Activated T-cell treated with anti-CD3 and anti-CD28 coated beads, Interleukin-2, amount 50 U/mL, for 24 hours (primary cell): ENCODE measurements around the gene TAS2R10.
"Not testable (repeated sequence)": the region's sequence is repeated elsewhere in the genome, so short reads cannot be mapped to it uniquely, and the experiment has no call there.

ENCODE experiments used
- DNase-seq: peaks from one replicate; pipeline ENCODE4 v3.0.0-alpha.2; 2020
- H3K27ac Mint-ChIP-seq: 2 replicates; pipeline ENCODE4 v1.8.0; 2020; ENCODE audit warnings: mild to moderate bottlenecking, mixed read lengths
- H3K27me3 Mint-ChIP-seq: 2 replicates; pipeline ENCODE4 v1.8.0; 2020; ENCODE audit warnings: mixed read lengths
- H3K36me3 Mint-ChIP-seq: 2 replicates; pipeline ENCODE4 v1.8.0; 2020; ENCODE audit warnings: low read depth, mixed read lengths
- H3K4me1 Mint-ChIP-seq: 2 replicates; pipeline ENCODE4 v1.8.0; 2020; ENCODE audit warnings: low read depth, mixed read lengths
- H3K4me3 Mint-ChIP-seq: 2 replicates; pipeline ENCODE4 v1.8.0; 2020; ENCODE audit warnings: mild to moderate bottlenecking, moderate library complexity, mixed read lengths
- H3K9me3 Mint-ChIP-seq: 2 replicates; pipeline ENCODE4 v1.8.0; 2020; ENCODE audit warnings: mixed read lengths

Gene TAS2R10

DNA sequence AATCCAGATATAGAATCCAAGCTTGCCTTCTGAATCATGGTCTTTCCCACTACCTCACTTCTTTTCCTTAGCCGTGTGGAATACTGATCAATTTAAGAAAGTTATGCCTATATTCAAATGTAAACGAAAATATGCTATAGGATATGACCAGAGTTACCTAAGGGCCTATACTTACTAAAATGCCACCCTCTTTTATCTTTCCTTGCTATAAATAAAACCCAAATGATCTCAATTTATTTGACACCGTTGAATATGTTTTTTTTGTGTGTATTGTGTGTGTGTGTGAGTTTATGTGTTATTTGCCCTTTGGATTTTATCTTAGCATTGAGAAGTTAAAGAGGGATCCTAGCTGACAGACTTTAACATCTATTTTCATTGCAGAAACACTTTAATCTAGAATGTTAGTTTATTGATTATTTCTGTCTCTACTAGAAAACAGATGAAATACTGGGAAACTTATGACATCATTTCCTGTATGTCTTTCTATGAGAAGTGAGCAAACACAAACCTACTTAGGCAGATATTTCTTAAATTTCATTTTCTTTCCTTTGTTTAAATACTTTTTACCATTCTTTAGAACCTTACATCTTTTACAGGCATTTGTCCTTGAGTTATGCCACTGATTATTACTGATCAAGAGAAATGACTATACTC, 14.1 kb downstream of the TAS2R10 start:
- H3K4me1 Mint-ChIP-seq = no peaks in the 10 kb centered on the region
- H3K27ac Mint-ChIP-seq = no peak overlapping the region
- H3K9me3 Mint-ChIP-seq = no peaks in the 10 kb centered on the region
- no peak overlapping the region for H3K4me3 Mint-ChIP-seq
- DNase-seq = no peak
- no peaks in the 10 kb centered on the region for H3K36me3 Mint-ChIP-seq
- H3K27me3 Mint-ChIP-seq = peaks cover 25% of the 10 kb centered on the region

DNA sequence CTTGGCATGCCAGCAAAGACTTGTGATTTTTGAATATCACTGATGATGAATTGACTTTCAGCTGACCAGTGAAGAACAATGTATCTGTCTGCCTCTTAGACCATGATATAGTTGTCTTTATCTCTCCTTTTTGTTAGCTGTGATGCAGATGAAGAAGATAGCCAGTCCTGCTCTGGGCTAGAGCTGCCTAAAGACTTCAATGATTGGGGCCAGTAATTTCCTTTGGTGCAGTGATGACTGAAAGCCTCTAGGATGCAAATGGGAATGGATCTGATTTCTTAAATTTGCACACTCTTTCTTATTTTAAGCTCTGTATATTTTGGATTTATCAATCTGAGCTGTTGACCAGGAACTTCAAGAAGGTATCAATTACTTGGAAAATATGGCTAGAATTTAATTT, 16.1 kb downstream of the TAS2R10 start, which contains the start of gene TAS2R9:
TAS2R9 (minus strand) TSS at position 101 of the 400 bp plus-strand sequence; CDS start at position 8, 93 bp downstream.
- no peak for DNase-seq
- Mint-ChIP-seq H3K36me3 (no peaks in the 10 kb centered on the region), H3K27me3 (peaks cover 38% of the 10 kb centered on the region), H3K4me3 (no peak within 1 kb of the TSS), H3K4me1 (no peaks in the 10 kb centered on the region), H3K9me3 (no peaks in the 10 kb centered on the region), H3K27ac (no peak within 1 kb of the TSS)

DNA sequence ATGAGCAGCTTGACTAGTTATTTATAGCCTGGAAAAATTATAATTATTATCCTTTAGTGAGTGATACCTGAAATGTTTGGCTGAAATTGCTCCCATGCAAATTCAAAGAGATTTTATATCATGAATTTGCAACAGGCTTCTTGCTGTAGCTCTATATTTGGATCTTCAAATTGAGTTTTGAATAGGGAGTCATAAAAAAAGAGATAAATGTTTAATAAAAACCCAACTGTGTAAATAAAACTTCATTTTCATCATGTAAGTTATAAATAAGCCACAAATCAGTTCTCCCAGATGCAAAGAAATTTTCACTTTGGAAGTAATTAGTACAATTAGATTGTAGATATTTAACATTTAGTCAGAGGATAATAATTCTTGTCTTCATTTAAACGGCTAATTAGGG, 19.0 kb downstream of the TAS2R10 start, which contains the start of gene TAS2R8:
TAS2R8 (minus strand) TSS at position 101 of the 400 bp plus-strand sequence. CDS start 306 bp downstream, outside the sequence.
- Mint-ChIP-seq H3K36me3 (no peaks in the 10 kb centered on the region), H3K9me3 (no peaks in the 10 kb centered on the region), H3K27ac (no peak within 1 kb of the TSS), H3K27me3 (peaks cover 43% of the 10 kb centered on the region), H3K4me1 (no peaks in the 10 kb centered on the region), H3K4me3 (no peak within 1 kb of the TSS)
- no peak for DNase-seq

DNA sequence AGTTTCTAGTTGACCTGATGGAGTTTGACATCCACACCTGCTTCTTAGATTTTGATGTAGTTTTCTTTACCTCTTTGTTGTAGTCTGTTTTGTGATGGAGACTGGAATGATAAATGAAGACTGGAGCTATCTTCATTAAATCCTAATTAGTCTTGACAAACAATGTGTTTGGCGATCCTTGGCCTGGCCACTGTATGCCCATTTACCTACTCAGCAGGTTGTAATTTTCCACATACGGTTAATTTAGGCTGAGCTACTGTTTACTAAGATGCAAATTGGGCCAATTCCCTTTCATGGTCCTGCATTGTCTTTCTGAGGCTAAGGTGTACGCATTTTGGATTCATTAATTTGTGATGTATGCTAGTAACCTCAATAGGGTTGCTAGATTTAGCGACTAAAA, 23.6 kb downstream of the TAS2R10 start, which contains the start of gene TAS2R7:
TAS2R7 (minus strand) TSS at position 41 of the 400 bp plus-strand sequence. CDS start 57 bp downstream, outside the sequence.
- H3K27ac Mint-ChIP-seq = no peak within 1 kb of the TSS
- peaks cover 35% of the 10 kb centered on the region for H3K27me3 Mint-ChIP-seq
- DNase-seq = no peak
- no peaks in the 10 kb centered on the region for H3K4me1 Mint-ChIP-seq
- H3K4me3 Mint-ChIP-seq = no peak within 1 kb of the TSS
- no peaks in the 10 kb centered on the region for H3K36me3 Mint-ChIP-seq
- H3K9me3 Mint-ChIP-seq = no peaks in the 10 kb centered on the region

DNA sequence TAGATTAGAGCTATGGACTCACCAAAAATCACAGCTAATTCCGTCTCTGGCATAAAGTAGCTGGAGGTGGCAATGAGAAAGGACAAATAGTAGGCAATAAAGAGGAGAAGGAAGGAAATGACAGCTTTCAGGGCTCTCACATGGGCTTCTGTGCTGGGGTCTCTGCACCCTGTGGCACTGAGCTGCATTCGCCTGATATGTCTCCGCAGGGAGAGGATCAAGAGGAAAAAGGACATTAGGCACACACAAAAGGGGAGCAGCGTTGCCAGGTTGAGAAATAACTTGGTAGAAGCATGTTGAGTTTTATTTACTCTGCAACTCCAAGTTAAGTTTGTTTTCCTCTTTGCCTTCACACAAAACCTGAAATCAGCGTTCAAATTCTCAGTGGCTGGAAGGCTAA, 24.4 kb downstream of the TAS2R10 start:
- H3K9me3 Mint-ChIP-seq = no peaks in the 10 kb centered on the region
- no peak overlapping the region for H3K27ac Mint-ChIP-seq
- no peak overlapping the region for H3K4me3 Mint-ChIP-seq
- peaks cover 35% of the 10 kb centered on the region for H3K27me3 Mint-ChIP-seq
- DNase-seq = no peak
- H3K36me3 Mint-ChIP-seq = no peaks in the 10 kb centered on the region
- H3K4me1 Mint-ChIP-seq = no peaks in the 10 kb centered on the region

DNA sequence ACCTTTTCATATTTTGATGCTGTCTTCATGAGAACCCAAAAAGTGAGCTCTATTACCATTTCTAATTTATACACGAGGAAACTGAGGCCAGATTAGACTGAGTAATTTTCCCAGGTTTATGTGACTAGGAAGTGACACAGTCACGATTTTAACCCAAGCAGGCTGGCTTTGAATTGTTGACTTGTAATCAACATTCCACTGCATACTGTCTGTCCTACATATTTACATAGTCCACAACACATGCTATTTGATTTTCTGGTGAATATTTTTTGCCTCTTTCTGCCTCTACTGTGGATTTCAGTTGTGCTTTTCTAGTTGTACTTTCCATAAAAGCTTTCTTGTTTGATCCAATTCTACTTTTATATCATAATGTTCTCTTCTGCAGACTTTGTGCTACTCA, 31.9 kb downstream of the TAS2R10 start:
- no peak overlapping the region for H3K27ac Mint-ChIP-seq
- no peaks in the 10 kb centered on the region for H3K4me1 Mint-ChIP-seq
- H3K27me3 Mint-ChIP-seq = peaks cover 15% of the 10 kb centered on the region
- H3K36me3 Mint-ChIP-seq = no peaks in the 10 kb centered on the region
- no peak for DNase-seq
- H3K9me3 Mint-ChIP-seq = no peaks in the 10 kb centered on the region
- no peak overlapping the region for H3K4me3 Mint-ChIP-seq

DNA sequence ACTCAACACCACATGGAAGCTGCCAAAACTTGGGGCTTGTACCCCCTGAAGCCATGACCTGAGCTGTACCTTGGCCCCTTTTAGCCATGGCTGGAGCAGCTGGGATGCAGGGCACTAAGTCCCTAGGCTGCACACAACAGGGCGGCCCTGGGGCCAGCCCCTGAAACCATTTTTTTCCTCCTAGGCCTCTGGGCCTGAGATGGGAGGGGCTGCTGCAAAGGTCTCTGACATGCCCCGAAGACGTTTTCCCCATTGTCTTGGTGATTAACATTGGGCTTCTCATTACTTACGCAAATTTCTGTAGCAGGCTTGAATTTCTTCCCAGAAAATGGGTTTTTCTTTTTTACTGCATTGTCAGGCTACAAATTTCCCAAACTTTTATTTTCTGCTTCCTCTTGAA, 34.4 kb downstream of the TAS2R10 start:
- H3K27me3 Mint-ChIP-seq = peaks cover 12% of the 10 kb centered on the region
- not testable (repeated sequence) for H3K36me3 Mint-ChIP-seq, H3K4me1 Mint-ChIP-seq, H3K27ac Mint-ChIP-seq, H3K4me3 Mint-ChIP-seq, DNase-seq, H3K9me3 Mint-ChIP-seq

DNA sequence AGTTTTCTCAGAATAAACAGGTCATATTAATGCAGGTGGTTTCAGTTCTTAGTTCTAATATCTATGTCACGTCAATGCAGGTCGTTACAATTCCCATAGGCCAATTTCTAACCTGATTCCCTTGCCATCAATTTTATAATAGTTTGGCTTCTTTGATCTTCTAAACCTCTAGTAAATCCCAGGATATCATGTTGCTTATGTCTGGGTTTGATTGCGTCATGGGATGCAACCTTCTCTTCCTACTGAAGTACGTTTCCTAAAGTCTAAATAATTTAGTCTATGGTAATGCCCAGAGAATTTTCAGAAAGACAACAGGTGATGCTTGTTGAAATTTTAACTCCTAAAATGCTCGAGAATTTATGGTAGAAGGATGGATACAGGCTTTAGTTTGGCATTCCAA, 42.9 kb downstream of the TAS2R10 start:
- H3K4me1 Mint-ChIP-seq = no peaks in the 10 kb centered on the region
- no peaks in the 10 kb centered on the region for H3K9me3 Mint-ChIP-seq
- no peak overlapping the region for H3K4me3 Mint-ChIP-seq
- H3K27ac Mint-ChIP-seq = no peak overlapping the region
- peaks cover 3% of the 10 kb centered on the region for H3K27me3 Mint-ChIP-seq
- DNase-seq = no peak
- H3K36me3 Mint-ChIP-seq = no peaks in the 10 kb centered on the region

DNA sequence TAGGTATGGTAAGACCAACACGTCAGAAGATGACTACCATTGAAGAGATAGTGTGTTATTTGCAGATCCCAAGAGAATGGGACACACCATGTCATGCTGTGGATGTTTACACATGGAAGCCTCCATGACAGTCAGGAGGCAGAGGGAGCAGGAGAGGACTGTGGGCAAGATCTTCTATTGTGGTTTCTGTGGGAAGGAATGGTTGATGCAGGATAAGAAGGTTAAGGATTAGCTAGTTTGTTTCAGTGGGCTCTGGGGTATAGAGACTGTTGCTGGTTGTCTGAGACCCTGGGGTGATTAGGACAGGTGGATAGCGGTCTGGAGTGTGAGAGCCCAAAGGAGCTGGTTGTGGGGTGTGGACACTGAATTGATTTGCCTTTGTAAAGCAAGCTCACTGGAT, 47.1 kb downstream of the TAS2R10 start:
- Mint-ChIP-seq H3K9me3 (no peaks in the 10 kb centered on the region), H3K27me3 (no peaks in the 10 kb centered on the region), H3K4me3 (no peak overlapping the region), H3K27ac (no peak overlapping the region), H3K4me1 (no peaks in the 10 kb centered on the region), H3K36me3 (no peaks in the 10 kb centered on the region)
- no peak for DNase-seq
